Panc1 (cell line): ENCODE measurements around the gene SATB2.

Experiments
- POLR2AphosphoS5 ChIP-seq: IDR thresholded peaks from 2 replicates; pipeline ENCODE4 v1.6.1; 2012; ENCODE audit warnings: mild to moderate bottlenecking, low read depth, low read length, moderate library complexity
- SIN3A ChIP-seq: IDR thresholded peaks from 2 replicates; pipeline ENCODE4 v1.6.1; 2012; ENCODE audit warnings: low read depth, mild to moderate bottlenecking, low read length, moderate library complexity, borderline replicate concordance; ENCODE audit not compliant: insufficient read depth
- TF ChIP-seq, protein P1 (sequence below): fragments of 450-650 bp; IDR thresholded peaks from 2 replicates; pipeline ENCODE4 v1.5.1; 2017; ENCODE audit warnings: mild to moderate bottlenecking
- TF ChIP-seq, protein P2 (sequence below), 2 experiments: IDR thresholded peaks; 2 replicates each; pipeline ENCODE4 v1.6.1; 2011 to 2012; ENCODE audit warnings: low read depth in 2 of 2, control low read depth in 1 of 2, low read length in 1 of 2, mild to moderate bottlenecking in 1 of 2, moderate library complexity in 1 of 2; ENCODE audit not compliant: insufficient read depth in 1 of 2

GRCh38 chr2:199223791-199224190 lies 233.9 kb downstream of the SATB2 start:
- TF ChIP-seq, protein P1, sequence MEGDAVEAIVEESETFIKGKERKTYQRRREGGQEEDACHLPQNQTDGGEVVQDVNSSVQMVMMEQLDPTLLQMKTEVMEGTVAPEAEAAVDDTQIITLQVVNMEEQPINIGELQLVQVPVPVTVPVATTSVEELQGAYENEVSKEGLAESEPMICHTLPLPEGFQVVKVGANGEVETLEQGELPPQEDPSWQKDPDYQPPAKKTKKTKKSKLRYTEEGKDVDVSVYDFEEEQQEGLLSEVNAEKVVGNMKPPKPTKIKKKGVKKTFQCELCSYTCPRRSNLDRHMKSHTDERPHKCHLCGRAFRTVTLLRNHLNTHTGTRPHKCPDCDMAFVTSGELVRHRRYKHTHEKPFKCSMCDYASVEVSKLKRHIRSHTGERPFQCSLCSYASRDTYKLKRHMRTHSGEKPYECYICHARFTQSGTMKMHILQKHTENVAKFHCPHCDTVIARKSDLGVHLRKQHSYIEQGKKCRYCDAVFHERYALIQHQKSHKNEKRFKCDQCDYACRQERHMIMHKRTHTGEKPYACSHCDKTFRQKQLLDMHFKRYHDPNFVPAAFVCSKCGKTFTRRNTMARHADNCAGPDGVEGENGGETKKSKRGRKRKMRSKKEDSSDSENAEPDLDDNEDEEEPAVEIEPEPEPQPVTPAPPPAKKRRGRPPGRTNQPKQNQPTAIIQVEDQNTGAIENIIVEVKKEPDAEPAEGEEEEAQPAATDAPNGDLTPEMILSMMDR = no peak
- TF ChIP-seq POLR2AphosphoS5 (no peak), SIN3A (no peak)
- TF ChIP-seq, protein P2, sequence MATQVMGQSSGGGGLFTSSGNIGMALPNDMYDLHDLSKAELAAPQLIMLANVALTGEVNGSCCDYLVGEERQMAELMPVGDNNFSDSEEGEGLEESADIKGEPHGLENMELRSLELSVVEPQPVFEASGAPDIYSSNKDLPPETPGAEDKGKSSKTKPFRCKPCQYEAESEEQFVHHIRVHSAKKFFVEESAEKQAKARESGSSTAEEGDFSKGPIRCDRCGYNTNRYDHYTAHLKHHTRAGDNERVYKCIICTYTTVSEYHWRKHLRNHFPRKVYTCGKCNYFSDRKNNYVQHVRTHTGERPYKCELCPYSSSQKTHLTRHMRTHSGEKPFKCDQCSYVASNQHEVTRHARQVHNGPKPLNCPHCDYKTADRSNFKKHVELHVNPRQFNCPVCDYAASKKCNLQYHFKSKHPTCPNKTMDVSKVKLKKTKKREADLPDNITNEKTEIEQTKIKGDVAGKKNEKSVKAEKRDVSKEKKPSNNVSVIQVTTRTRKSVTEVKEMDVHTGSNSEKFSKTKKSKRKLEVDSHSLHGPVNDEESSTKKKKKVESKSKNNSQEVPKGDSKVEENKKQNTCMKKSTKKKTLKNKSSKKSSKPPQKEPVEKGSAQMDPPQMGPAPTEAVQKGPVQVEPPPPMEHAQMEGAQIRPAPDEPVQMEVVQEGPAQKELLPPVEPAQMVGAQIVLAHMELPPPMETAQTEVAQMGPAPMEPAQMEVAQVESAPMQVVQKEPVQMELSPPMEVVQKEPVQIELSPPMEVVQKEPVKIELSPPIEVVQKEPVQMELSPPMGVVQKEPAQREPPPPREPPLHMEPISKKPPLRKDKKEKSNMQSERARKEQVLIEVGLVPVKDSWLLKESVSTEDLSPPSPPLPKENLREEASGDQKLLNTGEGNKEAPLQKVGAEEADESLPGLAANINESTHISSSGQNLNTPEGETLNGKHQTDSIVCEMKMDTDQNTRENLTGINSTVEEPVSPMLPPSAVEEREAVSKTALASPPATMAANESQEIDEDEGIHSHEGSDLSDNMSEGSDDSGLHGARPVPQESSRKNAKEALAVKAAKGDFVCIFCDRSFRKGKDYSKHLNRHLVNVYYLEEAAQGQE (IDR thresholded peaks at IDR 0.05; ENCODE audit: insufficient read depth in 1 of 2, low read depth in 2 of 2, low read length in 1 of 2) = no peak
